BE2C (cell line): Measurements from ENCODE around the gene LEKR1.

Experiments
- DNase-seq: peaks from one replicate; pipeline ENCODE4 v3.0.0-alpha.2; 2020
- H3K27me3 ChIP-seq: fragments of 250-450 bp; sonication (Bioruptor Pico); 2 replicates; pipeline ENCODE4 v1.5.1; 2020; ENCODE audit warnings: mild to moderate bottlenecking
- H3K36me3 ChIP-seq: fragments of 250-450 bp; sonication (Bioruptor Pico); 2 replicates; pipeline ENCODE4 v1.5.1; 2020; ENCODE audit warnings: mild to moderate bottlenecking
- H3K4me1 ChIP-seq: fragments of 250-450 bp; sonication (Bioruptor Pico); 2 replicates; pipeline ENCODE4 v1.5.1; 2020
- H3K4me3 ChIP-seq: 2 replicates; pipeline ENCODE4 v1.5.1; 2011; ENCODE audit warnings: low read depth, low read length
- H3K9me3 ChIP-seq: fragments of 250-450 bp; sonication (Bioruptor Pico); 2 replicates; pipeline ENCODE4 v1.5.1; 2020
- CTCF ChIP-seq: IDR thresholded peaks from 2 replicates; pipeline ENCODE4 v1.5.1; 2012; ENCODE audit warnings: mild to moderate bottlenecking, low read depth, low read length

Gene LEKR1

GRCh38 chr3:157061265-157061664 is 235.1 kb downstream of the LEKR1 start:
- H3K4me3 ChIP-seq, result no peak overlapping the region
- TF ChIP-seq CTCF, result no peak
- H3K4me1 ChIP-seq, result no peaks in the 10 kb centered on the region
- DNase-seq, result no peak
- no peaks in the 10 kb centered on the region for H3K36me3 ChIP-seq
- H3K27me3 ChIP-seq, result no peaks in the 10 kb centered on the region
- H3K9me3 ChIP-seq, result no peaks in the 10 kb centered on the region

DNA sequence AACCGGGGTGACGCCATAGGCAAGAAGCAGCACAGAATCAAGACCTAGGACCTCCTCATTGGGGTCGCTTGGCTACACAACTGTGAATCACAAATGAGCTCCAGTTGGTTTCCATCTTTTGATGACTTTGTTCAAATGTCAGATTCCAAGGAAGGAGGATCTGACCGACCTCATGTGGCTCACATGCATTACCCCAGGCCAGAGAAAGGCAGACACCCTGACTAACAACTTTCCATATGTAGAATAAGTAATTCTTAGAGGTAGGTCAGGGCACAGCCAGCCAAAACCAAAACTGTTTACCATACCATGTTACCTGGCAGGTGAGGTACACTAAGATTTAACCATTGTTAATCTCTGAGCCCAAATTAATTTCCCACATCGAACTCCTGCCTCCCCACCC is 237.3 kb downstream of the LEKR1 start:
- Histone ChIP-seq H3K4me1 (no peaks in the 10 kb centered on the region), H3K4me3 (no peak overlapping the region), H3K9me3 (no peaks in the 10 kb centered on the region), H3K36me3 (no peaks in the 10 kb centered on the region), H3K27me3 (no peaks in the 10 kb centered on the region)
- no peak for DNase-seq
- no peak for TF ChIP-seq CTCF

GRCh38 chr3:157063926-157064325 is 237.8 kb downstream of the LEKR1 start:
- H3K9me3 ChIP-seq, result no peaks in the 10 kb centered on the region
- H3K4me1 ChIP-seq, result no peaks in the 10 kb centered on the region
- H3K36me3 ChIP-seq, result no peaks in the 10 kb centered on the region
- no peaks in the 10 kb centered on the region for H3K27me3 ChIP-seq
- H3K4me3 ChIP-seq, result no peak overlapping the region
- no peak for DNase-seq
- no peak for TF ChIP-seq CTCF

- no peaks in the 10 kb centered on the region for H3K9me3 ChIP-seq
- H3K27me3 ChIP-seq, result no peaks in the 10 kb centered on the region; the same call in 1 of the 2 replicates
- no peak for DNase-seq
- no peak overlapping the region for H3K4me3 ChIP-seq
- no peaks in the 10 kb centered on the region for H3K4me1 ChIP-seq
- H3K36me3 ChIP-seq, result no peaks in the 10 kb centered on the region
- TF ChIP-seq CTCF, result no peak
Observed at GRCh38 chr3:157064402-157064801, 238.2 kb downstream of the LEKR1 start.

GRCh38 chr3:157065201-157065600 is 239.0 kb downstream of the LEKR1 start:
- no peak for TF ChIP-seq CTCF
- DNase-seq, result no peak
- Histone ChIP-seq H3K4me1 (no peaks in the 10 kb centered on the region), H3K4me3 (no peak overlapping the region), H3K9me3 (no peaks in the 10 kb centered on the region), H3K27me3 (no peaks in the 10 kb centered on the region; the same call in 1 of the 2 replicates), H3K36me3 (no peaks in the 10 kb centered on the region)

DNA sequence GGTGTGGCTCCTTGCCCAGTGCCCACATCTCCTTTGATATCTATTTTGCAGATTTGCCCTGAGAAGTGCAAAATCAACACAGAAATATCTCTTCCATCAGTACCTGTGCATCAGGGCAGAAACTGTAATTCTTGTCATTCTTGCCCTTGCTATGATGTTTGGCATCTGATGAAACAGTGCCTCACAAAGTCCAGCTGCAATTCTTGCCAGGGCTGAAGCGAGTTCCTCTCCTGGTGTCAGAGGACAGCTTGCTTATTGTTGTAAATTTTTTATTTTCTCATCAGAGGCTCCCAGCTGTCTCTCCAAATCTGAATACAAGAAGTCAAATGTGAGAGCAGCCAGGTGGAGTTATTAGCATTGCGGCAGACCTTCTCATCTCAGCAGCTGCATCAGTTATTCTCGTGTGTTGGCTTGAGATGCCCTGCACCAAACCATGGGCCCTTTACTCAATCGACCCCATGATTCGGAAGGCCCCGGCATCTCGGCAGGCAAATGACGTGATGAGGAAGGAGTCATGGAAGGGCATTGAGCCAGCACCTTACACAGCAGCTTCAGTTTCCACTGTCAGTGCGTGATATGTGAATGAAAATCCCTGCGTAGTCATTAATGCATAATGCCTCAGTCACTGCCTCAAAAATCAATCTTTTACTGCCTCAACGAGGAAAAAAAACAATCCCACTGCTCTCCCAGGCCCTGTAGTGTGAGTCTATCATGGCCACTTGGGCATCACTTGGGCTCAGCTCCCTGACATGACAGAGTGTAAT is 240.4 kb downstream of the LEKR1 start:
- Histone ChIP-seq H3K4me1 (no peaks in the 10 kb centered on the region), H3K36me3 (no peaks in the 10 kb centered on the region)
- no peak for TF ChIP-seq CTCF

More for the DNA sequence above, 240.4 kb downstream of the LEKR1 start:
- Histone ChIP-seq H3K9me3 (no peaks in the 10 kb centered on the region), H3K4me3 (no peak overlapping the region), H3K27me3 (no peaks in the 10 kb centered on the region; the same call in 1 of the 2 replicates)
- DNase-seq, result no peak
